HG03108 (cell line): ENCODE measurements around the gene MZT2A.
"Not testable (repeated sequence)": the region's sequence is repeated elsewhere in the genome, so short reads cannot be mapped to it uniquely, and the experiment has no call there.

Experiments
- ATAC-seq: cut with Tn5 transposase; IDR thresholded peaks from one replicate; pipeline ENCODE4 v1.9.1; 2021; ENCODE audit warnings: moderate library complexity; ENCODE audit not compliant: unreplicated experiment

The MZT2A gene

DNA sequence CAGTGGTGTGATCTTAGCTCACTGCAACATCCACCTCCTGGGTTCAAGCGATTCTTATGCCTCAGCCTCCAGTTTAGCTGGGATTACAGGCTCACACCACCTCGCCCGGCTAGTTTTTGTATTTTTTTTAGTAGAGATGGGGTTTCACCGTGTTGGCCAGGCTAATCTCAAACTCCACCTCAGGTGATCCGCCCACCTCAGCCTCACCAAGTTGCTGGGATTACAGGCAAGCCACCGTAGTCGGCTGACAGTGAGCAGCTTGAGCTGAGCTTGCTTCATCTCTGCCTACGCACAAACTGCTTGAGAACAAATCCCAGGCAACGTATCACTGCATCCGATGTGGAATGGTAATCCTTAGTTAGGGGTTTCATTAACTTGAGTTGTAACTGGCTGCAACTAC is 24.5 kb downstream of the MZT2A start:
- not testable (repeated sequence) for ATAC-seq

DNA sequence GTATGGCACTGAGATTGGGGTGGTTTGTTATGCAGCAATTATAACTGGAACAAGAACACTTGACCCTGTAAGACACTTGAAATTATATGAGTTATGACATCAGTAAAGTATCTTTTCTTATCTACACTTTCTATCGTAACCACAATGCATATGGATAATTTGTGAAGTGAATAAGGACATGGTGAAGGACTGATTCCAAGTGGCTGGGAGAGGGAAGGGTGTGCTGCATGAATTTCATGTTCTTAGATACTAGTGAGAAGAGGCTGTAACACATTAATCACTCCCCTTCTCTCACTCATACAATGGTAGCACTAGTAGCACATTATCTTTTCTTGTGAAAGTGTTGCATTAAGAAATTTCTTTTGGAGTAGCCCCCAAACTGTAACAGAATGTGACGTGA is 37.3 kb downstream of the MZT2A start:
- not testable (repeated sequence) for ATAC-seq

DNA sequence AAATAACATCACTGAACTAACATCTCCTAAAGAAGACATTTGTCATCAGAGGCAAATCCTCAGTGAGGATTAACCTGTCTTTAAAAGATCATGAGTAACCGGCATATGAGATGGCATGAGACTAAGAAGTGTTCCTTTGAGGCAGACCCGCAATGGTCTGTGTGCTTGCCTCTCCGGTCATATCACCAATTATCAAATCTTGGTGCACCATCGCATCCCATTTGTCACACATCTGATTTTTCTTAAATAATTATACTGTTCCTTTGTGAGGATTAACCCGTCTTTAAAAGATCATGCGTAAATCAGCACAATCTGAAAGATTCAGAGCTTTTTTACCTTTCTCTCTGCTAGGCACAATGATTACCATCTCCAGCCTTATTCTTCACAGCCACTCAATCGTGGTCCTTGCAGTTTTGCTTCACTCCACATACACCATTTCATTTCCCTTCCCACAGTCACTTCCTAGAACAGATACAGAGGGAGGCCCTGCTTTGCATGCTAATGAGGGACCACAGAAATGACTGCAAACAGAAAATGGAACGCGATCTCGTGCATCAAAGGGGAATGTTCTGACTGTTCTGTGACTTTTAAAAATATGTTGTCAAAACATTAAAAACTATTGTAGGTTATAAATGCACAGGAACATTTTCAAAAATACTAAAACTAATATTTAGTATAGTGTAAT is 40.8 kb downstream of the MZT2A start:
- peak; percentile 47 for ATAC-seq

DNA sequence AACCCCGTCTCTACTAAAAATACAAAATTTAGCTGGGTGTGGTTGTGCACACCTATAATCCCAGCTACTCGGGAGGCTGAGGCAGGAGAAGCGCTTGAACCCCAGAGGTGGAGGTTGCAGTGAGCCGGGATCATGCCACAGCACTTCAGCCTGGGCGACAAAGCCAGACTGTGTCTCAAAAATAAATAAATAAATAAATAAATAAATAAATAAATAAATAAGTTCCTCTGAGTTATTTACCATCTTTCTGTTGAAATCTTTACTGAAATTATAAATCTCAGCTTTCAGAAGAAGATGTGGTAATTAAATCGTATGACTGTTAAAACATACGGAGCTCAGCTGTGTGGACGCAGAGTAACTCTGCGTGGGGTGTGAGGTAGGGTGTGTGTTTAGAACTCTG is 44.2 kb downstream of the MZT2A start:
- not testable (repeated sequence) for ATAC-seq

DNA sequence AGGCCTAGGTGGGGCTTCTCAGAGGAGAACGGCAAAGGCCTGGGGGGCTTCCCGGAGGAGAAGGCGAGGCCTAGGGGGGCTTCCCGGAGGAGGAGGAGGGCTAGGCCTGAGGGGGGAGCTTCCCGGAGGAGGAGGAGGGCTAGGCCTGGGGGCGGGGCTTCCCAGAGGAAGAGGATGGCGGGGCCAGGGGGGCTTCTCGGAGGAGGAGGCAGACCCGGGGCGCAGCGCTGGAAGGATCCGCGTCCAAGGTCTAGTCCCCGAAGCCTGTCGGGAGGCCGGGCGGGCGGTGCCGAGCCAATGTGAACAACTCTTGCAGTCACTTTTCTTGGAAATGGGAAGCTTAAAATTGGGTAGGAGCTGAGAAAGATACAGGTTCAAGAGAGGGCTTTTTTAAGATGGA is 46.3 kb downstream of the MZT2A start:
- ATAC-seq = no peak

DNA sequence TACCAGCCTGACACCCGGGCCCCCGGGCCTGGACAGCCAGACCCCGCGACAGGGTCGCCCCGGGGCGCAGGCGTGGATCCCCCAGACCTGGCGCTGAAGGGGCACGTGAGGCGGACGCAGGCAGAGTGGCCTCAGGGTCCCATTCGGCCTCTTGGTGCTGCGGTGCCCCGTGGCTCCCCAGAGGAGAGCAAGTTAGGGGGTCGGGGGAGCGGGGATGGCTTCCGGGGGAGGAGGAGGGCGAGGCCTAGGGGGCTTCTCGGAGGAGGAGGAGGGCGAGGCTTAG is 46.7 kb downstream of the MZT2A start:
- ATAC-seq = not testable (repeated sequence)

DNA sequence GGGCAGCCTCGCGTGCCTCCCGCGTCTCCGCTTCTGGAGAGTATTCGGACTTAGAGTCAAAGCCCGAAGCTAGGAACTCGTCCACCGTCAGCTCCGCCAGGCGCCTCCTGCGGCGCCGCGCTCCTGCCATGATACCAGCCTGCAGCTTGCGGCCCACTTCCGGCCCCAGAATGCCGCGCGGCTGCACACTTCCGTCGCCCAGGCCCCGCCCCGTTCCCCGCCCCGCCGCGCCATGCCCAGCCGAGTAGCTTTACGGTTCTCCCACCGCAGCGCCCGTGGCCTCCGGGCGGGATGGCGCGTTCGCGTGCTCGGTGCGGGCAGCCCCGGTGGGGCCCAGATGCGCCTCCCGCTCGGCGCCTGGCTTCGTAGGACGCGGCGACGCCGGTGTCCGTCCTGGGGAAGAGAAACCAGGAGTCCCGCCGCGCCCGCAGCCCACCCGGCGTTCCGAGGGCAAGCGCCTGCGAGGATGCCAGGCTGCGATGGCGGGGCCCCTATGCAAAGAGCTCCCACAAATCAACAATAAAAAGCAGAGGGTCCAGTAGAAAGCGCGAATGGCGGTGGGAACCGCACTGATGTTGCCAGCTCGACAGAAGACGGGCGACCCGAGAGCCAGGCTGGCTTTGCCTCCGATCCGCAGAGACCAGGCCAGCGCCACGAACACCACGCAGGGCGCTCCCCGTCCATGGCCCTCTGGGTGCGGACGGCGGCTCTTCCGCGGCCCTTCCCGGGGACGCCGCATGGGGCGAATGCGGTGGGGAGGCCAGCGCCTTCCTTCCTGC is 47.3 kb downstream of the MZT2A start:
- ATAC-seq = not testable (repeated sequence)

DNA sequence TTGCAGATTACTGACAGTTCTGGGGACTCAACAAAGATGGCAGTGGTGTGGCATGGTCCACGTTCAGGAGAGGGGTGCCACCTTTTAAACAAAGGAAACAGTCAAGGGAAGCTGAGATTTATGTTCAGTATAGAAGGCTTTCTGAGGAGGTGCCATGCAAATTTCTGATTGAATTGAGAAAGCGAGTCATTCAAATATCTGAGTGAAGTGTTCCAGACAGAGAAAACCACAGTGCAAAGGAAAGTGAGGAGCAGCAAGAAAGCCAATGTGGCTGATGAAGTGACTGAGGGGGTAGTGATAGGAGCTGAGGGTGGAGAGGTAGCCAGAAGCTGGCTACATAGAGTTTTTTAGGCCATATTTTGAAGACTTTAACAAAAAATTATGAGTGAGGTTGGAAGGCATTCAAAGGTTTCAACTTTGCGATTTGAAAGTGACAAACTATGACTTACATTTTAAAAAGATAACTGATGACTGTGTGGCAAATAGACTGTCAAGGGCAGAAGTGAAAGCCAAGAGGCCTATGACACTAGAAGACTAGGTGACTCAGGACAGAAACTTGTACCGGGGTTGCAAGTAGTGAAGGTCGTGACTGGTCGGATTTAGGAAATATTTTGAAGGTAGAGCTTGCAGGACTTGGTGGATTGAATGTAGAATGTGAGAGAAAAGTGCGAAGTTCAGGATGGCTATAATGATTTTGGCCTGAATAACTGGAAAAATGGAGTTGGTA is 51.3 kb downstream of the MZT2A start:
- not testable (repeated sequence) for ATAC-seq
